Mesendoderm (in vitro differentiated cells): Measurements from ENCODE around the gene CARD19.

Experiments
- DNase-seq: peaks from one replicate; pipeline ENCODE4 v3.0.0; 2013
- H2AK5ac ChIP-seq: 2 replicates; pipeline ENCODE4 v1.6.1; 2013; ENCODE audit warnings: low read length, inconsistent platforms
- H2BK120ac ChIP-seq: 2 replicates; pipeline ENCODE4 v1.6.1; 2013; ENCODE audit warnings: low read depth, mild to moderate bottlenecking, low read length, moderate library complexity, mixed read lengths
- H2BK15ac ChIP-seq: replicated peaks from 2 replicates; pipeline ENCODE4 v1.6.1; 2013; ENCODE audit warnings: low read depth, mild to moderate bottlenecking, moderate library complexity
- H2BK5ac ChIP-seq: 2 replicates; pipeline ENCODE4 v1.6.1; 2013; ENCODE audit warnings: low read length, inconsistent platforms
- H3K18ac ChIP-seq: 2 replicates; pipeline ENCODE4 v1.6.1; 2013; ENCODE audit warnings: mild to moderate bottlenecking, low read length, mixed read lengths
- H3K23ac ChIP-seq: one replicate; pipeline ENCODE4 v1.6.1; 2013; ENCODE audit warnings: low read length
- H3K27ac ChIP-seq: 2 replicates; pipeline ENCODE4 v1.5.1; 2013; ENCODE audit warnings: low read depth, mild to moderate bottlenecking, inconsistent platforms, low read length, moderate library complexity
- H3K27me3 ChIP-seq: 2 replicates; pipeline ENCODE4 v1.6.1; 2013; ENCODE audit warnings: low read length, control low read depth, mild to moderate bottlenecking, inconsistent platforms; ENCODE audit not compliant: insufficient read depth, poor library complexity
- H3K36me3 ChIP-seq: 2 replicates; pipeline ENCODE4 v1.6.1; 2013; ENCODE audit warnings: low read length, inconsistent platforms; ENCODE audit not compliant: control insufficient read depth, insufficient read depth
- H3K4ac ChIP-seq: one replicate; pipeline ENCODE4 v1.6.1; 2013; ENCODE audit warnings: low read depth, mild to moderate bottlenecking, low read length, moderate library complexity
- H3K4me1 ChIP-seq: 2 replicates; pipeline ENCODE4 v1.6.1; 2013; ENCODE audit warnings: low read depth, low read length, inconsistent platforms; ENCODE audit not compliant: control insufficient read depth
- H3K4me2 ChIP-seq: 2 replicates; pipeline ENCODE4 v1.6.1; 2013; ENCODE audit warnings: low read length
- H3K4me3 ChIP-seq: 2 replicates; pipeline ENCODE4 v1.5.1; 2013; ENCODE audit warnings: mild to moderate bottlenecking, low read length
- H3K56ac ChIP-seq: one replicate; pipeline ENCODE4 v1.6.1; 2013; ENCODE audit warnings: low read length
- H3K79me1 ChIP-seq: 2 replicates; pipeline ENCODE4 v1.6.1; 2013; ENCODE audit warnings: low read length, inconsistent platforms
- H3K79me2 ChIP-seq: 2 replicates; pipeline ENCODE4 v1.6.1; 2013; ENCODE audit warnings: mild to moderate bottlenecking, low read length; ENCODE audit not compliant: control insufficient read depth, insufficient read depth
- H3K9ac ChIP-seq: 2 replicates; pipeline ENCODE4 v1.6.1; 2013; ENCODE audit warnings: low read length, inconsistent platforms
- H4K5ac ChIP-seq: one replicate; pipeline ENCODE4 v1.6.1; 2013; ENCODE audit warnings: low read length
- H4K8ac ChIP-seq: one replicate; pipeline ENCODE4 v1.6.1; 2013; ENCODE audit warnings: low read depth, mild to moderate bottlenecking, control low read depth, low read length, moderate library complexity
- WGBS: extraction: QIAGEN DNeasy Blood & Tissue Kit; methylation state at CpG from one replicate; pipeline ENCODE4 v1.1.7; 2013; ENCODE audit warnings: low lambda C conversion rate, missing lambda C conversion rate; ENCODE audit not compliant: insufficient coverage; ENCODE audit errors: extremely low coverage; 5-methylcytosine and 5-hydroxymethylcytosine counted together

Gene CARD19

GRCh38 chr9:93071464-93071863 is 24.6 kb upstream of the CARD19 start:
- no peak overlapping the region for H4K5ac ChIP-seq
- no CpG with 5 or more reads among the region's 7 CpGs for WGBS
- H3K23ac ChIP-seq = no peak overlapping the region
- no peak overlapping the region for H3K4me3 ChIP-seq
- no peaks in the 10 kb centered on the region for H3K27me3 ChIP-seq
- H3K79me1 ChIP-seq = no peaks in the 10 kb centered on the region
- H3K4ac ChIP-seq = no peak overlapping the region
- no peak overlapping the region for H2AK5ac ChIP-seq
- no peaks in the 10 kb centered on the region for H3K79me2 ChIP-seq
- no peak overlapping the region for H3K9ac ChIP-seq
- no peak overlapping the region for H2BK120ac ChIP-seq
- no peak overlapping the region for H4K8ac ChIP-seq
- no peak overlapping the region for H3K4me2 ChIP-seq
- H3K4me1 ChIP-seq = no peaks in the 10 kb centered on the region
- DNase-seq = peak; percentile 79
- H2BK5ac ChIP-seq = no peak overlapping the region
- H3K18ac ChIP-seq = no peak overlapping the region
- no peak overlapping the region for H3K27ac ChIP-seq
- no peak overlapping the region for H2BK15ac ChIP-seq
- H3K56ac ChIP-seq = no peak overlapping the region
- H3K36me3 ChIP-seq = no peaks in the 10 kb centered on the region

GRCh38 chr9:93072383-93072795 is 23.6 kb upstream of the CARD19 start:
- DNase-seq = no peak
- Histone ChIP-seq H3K56ac (no peak overlapping the region), H3K4me1 (no peaks in the 10 kb centered on the region), H3K4me3 (no peak overlapping the region), H4K8ac (no peak overlapping the region), H3K79me2 (no peaks in the 10 kb centered on the region), H2BK5ac (no peak overlapping the region), H2BK15ac (no peak overlapping the region), H3K27ac (no peak overlapping the region), H3K36me3 (no peaks in the 10 kb centered on the region), H3K79me1 (no peaks in the 10 kb centered on the region), H3K9ac (no peak overlapping the region), H3K4me2 (no peak overlapping the region), H2BK120ac (no peak overlapping the region), H2AK5ac (no peak overlapping the region), H3K4ac (no peak overlapping the region), H3K27me3 (no peaks in the 10 kb centered on the region), H3K23ac (no peak overlapping the region), H4K5ac (no peak overlapping the region), H3K18ac (no peak overlapping the region)
- WGBS = no CpG with 5 or more reads among the region's 5 CpGs

- H3K4ac ChIP-seq = no peak overlapping the region
Measured at GRCh38 chr9:93076101-93076791, 19.8 kb upstream of the CARD19 start.

GRCh38 chr9:93076792-93077128 is 19.3 kb upstream of the CARD19 start:
- no peaks in the 10 kb centered on the region for H3K79me2 ChIP-seq
- H3K4me3 ChIP-seq = no peak overlapping the region
- H3K56ac ChIP-seq = no peak overlapping the region
- no peak overlapping the region for H2BK15ac ChIP-seq
- H3K4me2 ChIP-seq = no peak overlapping the region
- no peak overlapping the region for H2BK5ac ChIP-seq
- no peaks in the 10 kb centered on the region for H3K4me1 ChIP-seq
- no peaks in the 10 kb centered on the region for H3K27me3 ChIP-seq
- no peak overlapping the region for H3K27ac ChIP-seq
- H4K5ac ChIP-seq = no peak overlapping the region
- H3K36me3 ChIP-seq = no peaks in the 10 kb centered on the region
- H3K4ac ChIP-seq = no peak overlapping the region
- H3K18ac ChIP-seq = no peak overlapping the region
- no peaks in the 10 kb centered on the region for H3K79me1 ChIP-seq
- H4K8ac ChIP-seq = no peak overlapping the region
- no CpG with 5 or more reads among the region's 2 CpGs for WGBS
- no peak overlapping the region for H3K23ac ChIP-seq
- no peak for DNase-seq
- no peak overlapping the region for H2AK5ac ChIP-seq
- no peak overlapping the region for H2BK120ac ChIP-seq
- H3K9ac ChIP-seq = no peak overlapping the region

More at GRCh38 chr9:93076101-93076791, 19.8 kb upstream of the CARD19 start:
- Histone ChIP-seq H4K8ac (no peak overlapping the region), H3K56ac (no peak overlapping the region), H3K27me3 (no peaks in the 10 kb centered on the region), H2BK120ac (no peak overlapping the region), H3K79me1 (no peaks in the 10 kb centered on the region), H3K79me2 (no peaks in the 10 kb centered on the region), H3K36me3 (no peaks in the 10 kb centered on the region), H3K27ac (no peak overlapping the region), H3K4me2 (no peak overlapping the region), H2BK5ac (no peak overlapping the region), H3K4me1 (no peaks in the 10 kb centered on the region), H4K5ac (no peak overlapping the region), H2BK15ac (no peak overlapping the region), H2AK5ac (no peak overlapping the region), H3K23ac (no peak overlapping the region), H3K18ac (no peak overlapping the region), H3K9ac (no peak overlapping the region), H3K4me3 (no peak overlapping the region)
- no CpG with 5 or more reads among the region's 12 CpGs for WGBS
- DNase-seq = no peak

GRCh38 chr9:93077367-93077766 is 18.6 kb upstream of the CARD19 start:
- H3K4ac ChIP-seq = no peak overlapping the region
- H2BK15ac ChIP-seq = no peak overlapping the region
- no peak overlapping the region for H2BK5ac ChIP-seq
- no peak for DNase-seq
- no peak overlapping the region for H3K27ac ChIP-seq
- H3K36me3 ChIP-seq = no peaks in the 10 kb centered on the region
- H4K8ac ChIP-seq = no peak overlapping the region
- H3K18ac ChIP-seq = no peak overlapping the region
- WGBS = no CpG with 5 or more reads among the region's 1 CpG
- no peak overlapping the region for H3K4me3 ChIP-seq
- H3K56ac ChIP-seq = no peak overlapping the region
- no peaks in the 10 kb centered on the region for H3K27me3 ChIP-seq
- H2AK5ac ChIP-seq = no peak overlapping the region
- H3K79me2 ChIP-seq = no peaks in the 10 kb centered on the region
- H3K4me2 ChIP-seq = no peak overlapping the region
- no peak overlapping the region for H2BK120ac ChIP-seq
- H4K5ac ChIP-seq = no peak overlapping the region
- no peak overlapping the region for H3K9ac ChIP-seq
- H3K79me1 ChIP-seq = no peaks in the 10 kb centered on the region
- no peaks in the 10 kb centered on the region for H3K4me1 ChIP-seq
- H3K23ac ChIP-seq = no peak overlapping the region

GRCh38 chr9:93077811-93078210 is 18.2 kb upstream of the CARD19 start:
- no peak overlapping the region for H3K4ac ChIP-seq

More at GRCh38 chr9:93077811-93078210, 18.2 kb upstream of the CARD19 start:
- Histone ChIP-seq H3K27me3 (no peaks in the 10 kb centered on the region), H4K8ac (no peak overlapping the region), H3K79me2 (no peaks in the 10 kb centered on the region), H2BK15ac (no peak overlapping the region), H2AK5ac (no peak overlapping the region), H3K9ac (no peak overlapping the region), H3K56ac (no peak overlapping the region), H2BK5ac (no peak overlapping the region), H2BK120ac (no peak overlapping the region), H3K4me1 (no peaks in the 10 kb centered on the region), H3K4me3 (no peak overlapping the region), H3K4me2 (no peak overlapping the region), H4K5ac (no peak overlapping the region), H3K23ac (no peak overlapping the region), H3K27ac (no peak overlapping the region), H3K18ac (no peak overlapping the region), H3K36me3 (no peaks in the 10 kb centered on the region), H3K79me1 (no peaks in the 10 kb centered on the region)
- WGBS = no CpG with 5 or more reads among the region's 16 CpGs
- no peak for DNase-seq
